Central memory CD8-positive, alpha-beta T cell (primary cell): Measurements from ENCODE around the gene CES3.
A peak's percentile ranks its signal among the peaks of the same experiment; 100 is the strongest.

Source experiments
- ATAC-seq: fragments of 150-1000 bp; cut with Tn5 transposase; replicated peaks from 2 replicates; pipeline ENCODE4 v1.10.0; 2022; ENCODE audit warnings: mild to moderate bottlenecking, moderate FRiP score, moderate number of reproducible peaks; ENCODE audit not compliant: poor library complexity, severe bottlenecking; ENCODE audit errors: extremely low read depth
- DNase-seq, 2 donors: peaks; one replicate each; pipeline ENCODE4 v3.0.0; 2021; ENCODE audit warnings: low spot score in 2 of 2
- H3K27ac Mint-ChIP-seq: one replicate; pipeline ENCODE4 v1.8.0; 2022; ENCODE audit warnings: low read depth, mild to moderate bottlenecking, moderate library complexity, mixed read lengths
- H3K27me3 Mint-ChIP-seq: one replicate; pipeline ENCODE4 v1.8.0; 2022; ENCODE audit warnings: mixed read lengths
- H3K36me3 Mint-ChIP-seq: one replicate; pipeline ENCODE4 v1.8.0; 2022; ENCODE audit warnings: mild to moderate bottlenecking, moderate library complexity, mixed read lengths; ENCODE audit not compliant: insufficient read depth
- H3K4me1 Mint-ChIP-seq: one replicate; pipeline ENCODE4 v1.8.0; 2022; ENCODE audit warnings: mixed read lengths
- H3K4me3 Mint-ChIP-seq: one replicate; pipeline ENCODE4 v1.8.0; 2022; ENCODE audit warnings: mild to moderate bottlenecking, moderate library complexity, mixed read lengths
- H3K9me3 Mint-ChIP-seq: one replicate; pipeline ENCODE4 v1.8.0; 2022; ENCODE audit warnings: mixed read lengths

CES3 gene

GRCh38 chr16:66961065-66961744, at the start of gene CES3:
Gene CES3 (plus strand): TSS chr16:66961266. CDS start chr16:66961308, 42 bp downstream.
- H3K36me3 Mint-ChIP-seq: peaks cover 3% of the 10 kb centered on the region
- no peaks in the 10 kb centered on the region for H3K9me3 Mint-ChIP-seq
- peak within 1 kb of the TSS; percentile 76 for H3K27ac Mint-ChIP-seq
- H3K27me3 Mint-ChIP-seq: peaks cover 15% of the 10 kb centered on the region
- no peak within 1 kb of the TSS for H3K4me3 Mint-ChIP-seq
- peak in 1 of 2 donors; percentile 25 for DNase-seq
- peaks cover 6% of the 10 kb centered on the region for H3K4me1 Mint-ChIP-seq
- ATAC-seq: peak; percentile 94

- Mint-ChIP-seq H3K27me3 (no peaks in the 10 kb centered on the region), H3K36me3 (peaks cover 1% of the 10 kb centered on the region), H3K4me1 (no peaks in the 10 kb centered on the region), H3K4me3 (no peak overlapping the region), H3K27ac (no peak overlapping the region), H3K9me3 (no peaks in the 10 kb centered on the region)
- ATAC-seq: no peak
- no peak for DNase-seq
Measured at GRCh38 chr16:66911801-66912200, 49.3 kb upstream of the CES3 start.

GRCh38 chr16:66913081-66913480, 48.0 kb upstream of the CES3 start:
- ATAC-seq: no peak
- H3K4me1 Mint-ChIP-seq: no peaks in the 10 kb centered on the region
- H3K36me3 Mint-ChIP-seq: peaks cover 1% of the 10 kb centered on the region
- no peak overlapping the region for H3K27ac Mint-ChIP-seq
- no peak for DNase-seq
- no peaks in the 10 kb centered on the region for H3K27me3 Mint-ChIP-seq
- H3K9me3 Mint-ChIP-seq: no peaks in the 10 kb centered on the region
- no peak overlapping the region for H3K4me3 Mint-ChIP-seq

- Mint-ChIP-seq H3K36me3 (peaks cover 1% of the 10 kb centered on the region), H3K4me3 (no peak overlapping the region), H3K9me3 (no peaks in the 10 kb centered on the region), H3K4me1 (no peaks in the 10 kb centered on the region), H3K27me3 (no peaks in the 10 kb centered on the region), H3K27ac (no peak overlapping the region)
- no peak for ATAC-seq
- no peak for DNase-seq
Measured at GRCh38 chr16:66913711-66914110, 47.4 kb upstream of the CES3 start.

GRCh38 chr16:66914541-66914940, 46.5 kb upstream of the CES3 start:
- Mint-ChIP-seq H3K9me3 (no peaks in the 10 kb centered on the region), H3K4me3 (no peak overlapping the region), H3K27me3 (no peaks in the 10 kb centered on the region), H3K36me3 (peaks cover 1% of the 10 kb centered on the region), H3K4me1 (no peaks in the 10 kb centered on the region), H3K27ac (no peak overlapping the region)
- ATAC-seq (no peak), DNase-seq (no peak)

- Mint-ChIP-seq H3K4me1 (no peaks in the 10 kb centered on the region), H3K27me3 (no peaks in the 10 kb centered on the region), H3K27ac (no peak overlapping the region), H3K36me3 (no peaks in the 10 kb centered on the region), H3K9me3 (no peaks in the 10 kb centered on the region), H3K4me3 (no peak overlapping the region)
- no peak for ATAC-seq
- no peak for DNase-seq
Measured at GRCh38 chr16:66915041-66915440, 46.0 kb upstream of the CES3 start.

- no peaks in the 10 kb centered on the region for H3K4me1 Mint-ChIP-seq
- no peak for ATAC-seq
- no peak for DNase-seq
- H3K4me3 Mint-ChIP-seq: no peak overlapping the region
- no peaks in the 10 kb centered on the region for H3K9me3 Mint-ChIP-seq
- H3K27ac Mint-ChIP-seq: no peak overlapping the region
- H3K27me3 Mint-ChIP-seq: peaks cover 7% of the 10 kb centered on the region
- no peaks in the 10 kb centered on the region for H3K36me3 Mint-ChIP-seq
Measured at GRCh38 chr16:66916518-66916917, 44.5 kb upstream of the CES3 start.

GRCh38 chr16:66917741-66918140, 43.3 kb upstream of the CES3 start:
- ATAC-seq (no peak), DNase-seq (no peak)
- Mint-ChIP-seq H3K4me3 (no peak overlapping the region), H3K27me3 (peaks cover 11% of the 10 kb centered on the region), H3K4me1 (no peaks in the 10 kb centered on the region), H3K36me3 (no peaks in the 10 kb centered on the region), H3K9me3 (no peaks in the 10 kb centered on the region), H3K27ac (no peak overlapping the region)

GRCh38 chr16:66918355-66918754, 42.7 kb upstream of the CES3 start:
- Mint-ChIP-seq H3K27ac (no peak overlapping the region), H3K36me3 (no peaks in the 10 kb centered on the region), H3K9me3 (no peaks in the 10 kb centered on the region), H3K4me3 (no peak overlapping the region), H3K27me3 (peaks cover 17% of the 10 kb centered on the region), H3K4me1 (no peaks in the 10 kb centered on the region)
- DNase-seq (no peak), ATAC-seq (no peak)

GRCh38 chr16:66918803-66919568, 42.1 kb upstream of the CES3 start, which contains the start of gene CDH16:
Gene CDH16 (minus strand): TSS chr16:66918885. CDS start chr16:66918065, 820 bp downstream.
- Mint-ChIP-seq H3K4me1 (peaks cover 4% of the 10 kb centered on the region), H3K9me3 (no peaks in the 10 kb centered on the region), H3K36me3 (no peaks in the 10 kb centered on the region), H3K27ac (no peak within 1 kb of the TSS), H3K4me3 (no peak within 1 kb of the TSS), H3K27me3 (peaks cover 23% of the 10 kb centered on the region)
- ATAC-seq: no peak
- no peak for DNase-seq

- ATAC-seq (no peak), DNase-seq (no peak)
- peaks cover 31% of the 10 kb centered on the region for H3K27me3 Mint-ChIP-seq
- no peaks in the 10 kb centered on the region for H3K36me3 Mint-ChIP-seq
- no peak overlapping the region for H3K27ac Mint-ChIP-seq
- no peak overlapping the region for H3K4me3 Mint-ChIP-seq
- H3K4me1 Mint-ChIP-seq: peaks cover 5% of the 10 kb centered on the region
- H3K9me3 Mint-ChIP-seq: no peaks in the 10 kb centered on the region
Measured at GRCh38 chr16:66919569-66920298, 41.3 kb upstream of the CES3 start.

- no peak overlapping the region for H3K27ac Mint-ChIP-seq
- H3K4me3 Mint-ChIP-seq: no peak overlapping the region
- DNase-seq (no peak), ATAC-seq (no peak)
- H3K27me3 Mint-ChIP-seq: peaks cover 36% of the 10 kb centered on the region
- peaks cover 6% of the 10 kb centered on the region for H3K4me1 Mint-ChIP-seq
- H3K9me3 Mint-ChIP-seq: no peaks in the 10 kb centered on the region
- no peaks in the 10 kb centered on the region for H3K36me3 Mint-ChIP-seq
Measured at GRCh38 chr16:66920299-66920590, 40.8 kb upstream of the CES3 start.
